ENCODE results near the gene MYCBP2. TPM values are rescaled to one million over a fixed set of nuclear protein-coding genes. Genes with fewer than 3 reads are reported as not detected.

The MYCBP2 gene
- total and polyA plus RNA-seq, 3 donors from 2014 or later, result 69.8 to 195 (median 188) TPM

DNA sequence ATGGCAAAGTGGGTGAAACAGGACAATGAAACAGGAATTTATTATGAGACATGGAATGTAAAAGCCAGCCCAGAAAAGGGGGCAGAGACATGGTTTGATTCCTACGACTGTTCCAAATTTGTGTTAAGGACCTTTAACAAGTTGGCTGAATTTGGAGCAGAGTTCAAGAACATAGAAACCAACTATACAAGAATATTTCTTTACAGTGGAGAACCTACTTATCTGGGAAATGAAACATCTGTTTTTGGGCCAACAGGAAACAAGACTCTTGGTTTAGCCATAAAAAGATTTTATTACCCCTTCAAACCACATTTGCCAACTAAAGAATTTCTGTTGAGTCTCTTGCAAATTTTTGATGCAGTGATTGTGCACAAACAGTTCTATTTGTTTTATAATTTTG, 326.4 kb downstream of the MYCBP2 start:
- H3K36me3 ChIP-seq (ENCODE audit: low read depth, missing control alignments), result no peaks in the 10 kb centered on the region
- H3K4me3 ChIP-seq, result no peak overlapping the region
- no peaks in the 10 kb centered on the region for H3K9me3 ChIP-seq
- WGBS, 2 donors, result 38 to 61% methylated on average over 1 of the region's 1 CpG
- intact Hi-C loops (cut with DNase I; ENCODE audit: low total_unique reads), result no loop called here
- H3K27ac ChIP-seq, result no peak overlapping the region
- H3K4me1 ChIP-seq, result peaks cover 14% of the 10 kb centered on the region
- TF ChIP-seq, protein P1, sequence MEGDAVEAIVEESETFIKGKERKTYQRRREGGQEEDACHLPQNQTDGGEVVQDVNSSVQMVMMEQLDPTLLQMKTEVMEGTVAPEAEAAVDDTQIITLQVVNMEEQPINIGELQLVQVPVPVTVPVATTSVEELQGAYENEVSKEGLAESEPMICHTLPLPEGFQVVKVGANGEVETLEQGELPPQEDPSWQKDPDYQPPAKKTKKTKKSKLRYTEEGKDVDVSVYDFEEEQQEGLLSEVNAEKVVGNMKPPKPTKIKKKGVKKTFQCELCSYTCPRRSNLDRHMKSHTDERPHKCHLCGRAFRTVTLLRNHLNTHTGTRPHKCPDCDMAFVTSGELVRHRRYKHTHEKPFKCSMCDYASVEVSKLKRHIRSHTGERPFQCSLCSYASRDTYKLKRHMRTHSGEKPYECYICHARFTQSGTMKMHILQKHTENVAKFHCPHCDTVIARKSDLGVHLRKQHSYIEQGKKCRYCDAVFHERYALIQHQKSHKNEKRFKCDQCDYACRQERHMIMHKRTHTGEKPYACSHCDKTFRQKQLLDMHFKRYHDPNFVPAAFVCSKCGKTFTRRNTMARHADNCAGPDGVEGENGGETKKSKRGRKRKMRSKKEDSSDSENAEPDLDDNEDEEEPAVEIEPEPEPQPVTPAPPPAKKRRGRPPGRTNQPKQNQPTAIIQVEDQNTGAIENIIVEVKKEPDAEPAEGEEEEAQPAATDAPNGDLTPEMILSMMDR (IDR thresholded peaks at IDR 0.05), result no peak
- TF ChIP-seq POLR2A (IDR thresholded peaks at IDR 0.05), result no peak
- no peak for DNase-seq
- H3K27me3 ChIP-seq, result no peaks in the 10 kb centered on the region

Other genes with a start within 250 kb of the MYCBP2 start
- 1 to 10 TPM; 2.5 to 3.5 TPM for gene SCEL, start 208.6 kb upstream of the MYCBP2 start, total RNA-seq
- 2.5 TPM for gene SCEL, start 208.6 kb upstream of the MYCBP2 start, polyA plus RNA-seq (ENCODE audit: insufficient read depth, low read depth, low replicate concordance)